GM23248 (cell line): Measurements from ENCODE around the gene MYO5A. TPM values are rescaled to one million over a fixed set of nuclear protein-coding genes. Genes with fewer than 3 reads are reported as not detected.

ENCODE experiments used
- DNase-seq: peaks from one replicate; pipeline ENCODE4 v3.0.0-alpha.2; 2015
- H2AFZ ChIP-seq: fragments of 200-600 bp; sonication (generic); 2 replicates; pipeline ENCODE4 v1.6.1; 2016; ENCODE audit warnings: antibody characterized with exemption
- H3F3A ChIP-seq: fragments of 200-600 bp; sonication (generic); 2 replicates; pipeline ENCODE4 v1.6.1; 2016; ENCODE audit warnings: mild to moderate bottlenecking, antibody characterized with exemption, mixed run types; ENCODE audit not compliant: insufficient read depth
- H3K27ac ChIP-seq: fragments of 200-600 bp; sonication (generic); 2 replicates; pipeline ENCODE4 v1.5.1; 2016; ENCODE audit warnings: mild to moderate bottlenecking
- H3K27me3 ChIP-seq: fragments of 200-600 bp; sonication (generic); replicated peaks from 2 replicates; pipeline ENCODE4 v1.6.1; 2016; ENCODE audit warnings: mild to moderate bottlenecking; ENCODE audit not compliant: insufficient read depth
- H3K36me3 ChIP-seq: fragments of 200-600 bp; sonication (generic); 2 replicates; pipeline ENCODE4 v1.6.1; 2016; ENCODE audit warnings: low read depth, mild to moderate bottlenecking
- H3K4me1 ChIP-seq: fragments of 200-600 bp; sonication (generic); 2 replicates; pipeline ENCODE4 v1.6.1; 2016; ENCODE audit warnings: mild to moderate bottlenecking; ENCODE audit not compliant: insufficient read depth
- H3K4me2 ChIP-seq: fragments of 200-600 bp; sonication (generic); one replicate; pipeline ENCODE4 v1.6.1; 2016; ENCODE audit warnings: mild to moderate bottlenecking; ENCODE audit not compliant: unreplicated experiment
- H3K4me3 ChIP-seq: fragments of 200-600 bp; sonication (generic); 2 replicates; pipeline ENCODE4 v1.5.1; 2016; ENCODE audit warnings: mild to moderate bottlenecking
- H3K79me2 ChIP-seq: fragments of 200-600 bp; sonication (generic); 2 replicates; pipeline ENCODE4 v1.6.1; 2016; ENCODE audit warnings: mild to moderate bottlenecking; ENCODE audit not compliant: insufficient read depth
- H3K9ac ChIP-seq: fragments of 200-600 bp; sonication (generic); 2 replicates; pipeline ENCODE4 v1.6.1; 2016; ENCODE audit warnings: mild to moderate bottlenecking
- H3K9me2 ChIP-seq: fragments of 200-600 bp; sonication (generic); 2 replicates; pipeline ENCODE4 v1.6.1; 2016; ENCODE audit warnings: mixed run types, mild to moderate bottlenecking, moderate library complexity; ENCODE audit not compliant: insufficient read depth
- H3K9me3 ChIP-seq: fragments of 200-600 bp; sonication (generic); one replicate; pipeline ENCODE4 v1.6.1; 2017; ENCODE audit warnings: low read depth
- H4K20me1 ChIP-seq: fragments of 200-600 bp; sonication (generic); 2 replicates; pipeline ENCODE4 v1.6.0; 2016; ENCODE audit not compliant: insufficient read depth
- EZH2 ChIP-seq: fragments of 200-600 bp; sonication (generic); IDR thresholded peaks from 2 replicates; pipeline ENCODE4 v1.6.1; 2018; ENCODE audit warnings: antibody characterized with exemption, mild to moderate bottlenecking; ENCODE audit not compliant: insufficient read depth, poor library complexity, severe bottlenecking
- EZH2phosphoT487 ChIP-seq: fragments of 200-600 bp; sonication (generic); IDR thresholded peaks from 2 replicates; pipeline ENCODE4 v1.6.1; 2018; ENCODE audit warnings: antibody characterized with exemption, moderate library complexity, mild to moderate bottlenecking, low read depth; ENCODE audit not compliant: insufficient read depth
- WGBS, 2 experiments: methylation state at CpG; one replicate each; pipeline ENCODE4 v1.1.6; 2015 to 2017; ENCODE audit warnings: low lambda C conversion rate in 2 of 2, low coverage in 1 of 2; ENCODE audit errors: missing lambda C conversion rate in 2 of 2; 5-methylcytosine and 5-hydroxymethylcytosine counted together
- in situ Hi-C: fragments of 300-500 bp; cut with MboI; formaldehyde crosslinking; loops from 2 replicates; pipeline ENCODE4 v1.15.0; 2020
- polyA plus RNA-seq: library from polyadenylated mRNA; unstranded; fragments of >200 nt; fragmentation: Nextera tagmentation; extraction: Ambion mirVana; gene quantifications from 2 replicates; pipeline ENCODE4 v1.2.1, GENCODE V29; 2016
- total RNA-seq: library from RNA; depleted of rRNA; stranded (reverse); fragments of >200 nt; shearing (Covaris generic); gene quantifications from 2 replicates; pipeline ENCODE4 v1.2.3, GENCODE V29; 2014

Gene MYO5A
- total and polyA plus RNA-seq, 2 experiments from 2014 or later, result 12.1 to 33.3 TPM

DNA sequence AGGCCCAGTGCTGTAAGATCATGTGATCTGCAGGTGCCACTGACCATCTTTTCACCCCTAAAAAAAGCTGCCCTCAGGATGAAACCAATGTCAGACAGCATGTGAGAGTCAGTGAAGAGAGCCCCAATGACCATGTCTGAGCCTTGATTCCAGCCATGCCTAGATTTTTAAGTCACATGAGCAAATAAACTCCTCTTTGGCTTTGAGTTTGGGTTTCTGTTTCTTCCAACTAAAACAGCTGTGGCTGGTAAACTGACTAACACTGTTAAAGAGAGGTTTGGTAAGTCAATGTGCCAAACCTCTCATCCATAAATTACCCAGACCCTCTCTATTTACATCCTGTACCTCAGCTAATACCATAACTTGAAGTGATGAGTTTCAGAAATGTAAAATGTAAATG, 8.3 kb downstream of the MYO5A start:
- no peak for DNase-seq
- Histone ChIP-seq H3K4me3 (no peak overlapping the region), H3K4me1 (peaks cover 26% of the 10 kb centered on the region), H3K36me3 (no peaks in the 10 kb centered on the region), H3K9me3 (no peaks in the 10 kb centered on the region), H3K9ac (no peak overlapping the region), H3K79me2 (peaks cover 87% of the 10 kb centered on the region), H3K4me2 (no peak overlapping the region), H3F3A (peaks cover 27% of the 10 kb centered on the region), H2AFZ (no peak overlapping the region), H4K20me1 (peaks cover 6% of the 10 kb centered on the region; the same call in 1 of the 2 replicates), H3K27me3 (no peaks in the 10 kb centered on the region), H3K9me2 (no peaks in the 10 kb centered on the region), H3K27ac (no peak overlapping the region)
- TF ChIP-seq EZH2phosphoT487, result no peak
- TF ChIP-seq EZH2, result no peak
- in situ Hi-C loops, result no loop called here

DNA sequence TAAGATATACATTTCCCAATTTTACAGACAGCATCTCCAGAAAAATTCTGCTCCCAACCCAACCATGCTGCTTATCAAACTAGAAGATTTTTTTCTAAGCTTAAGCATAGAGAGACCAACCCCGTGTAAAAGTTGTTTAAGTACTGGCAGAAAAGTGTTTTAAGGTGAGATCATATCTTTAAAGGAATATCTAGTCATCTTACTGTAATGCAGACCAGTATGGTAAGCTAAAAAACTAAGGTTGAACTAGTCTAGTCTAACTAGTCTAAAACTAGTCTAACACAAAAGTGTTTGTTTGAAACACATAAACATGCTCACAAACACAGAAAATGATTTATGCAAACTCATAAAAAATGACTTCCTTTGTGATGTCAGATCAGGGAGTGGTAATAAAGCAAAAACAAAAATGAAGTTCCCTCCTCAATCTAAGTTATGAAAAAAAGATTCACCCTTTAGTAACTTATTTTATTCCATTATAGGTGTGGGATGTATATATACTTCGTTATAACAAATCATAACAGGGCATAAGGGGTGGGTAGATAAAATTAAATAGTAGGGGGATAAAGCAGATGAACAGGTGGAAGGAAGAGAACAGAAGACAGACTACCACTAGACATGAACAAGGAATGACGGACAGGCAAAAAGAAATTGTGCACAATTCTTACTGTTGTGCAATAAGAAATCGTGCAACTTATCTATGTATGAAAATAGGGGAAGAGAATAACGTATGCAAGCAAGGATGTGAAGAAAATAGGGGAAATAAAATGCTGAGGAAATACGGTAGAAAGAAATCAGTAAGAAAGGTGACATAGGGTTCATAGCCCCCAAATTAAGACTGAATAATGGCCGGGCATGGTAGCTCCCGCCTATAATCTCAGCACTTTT, 10.0 kb downstream of the MYO5A start:
- no peaks in the 10 kb centered on the region for H3K9me3 ChIP-seq
- H3K9ac ChIP-seq, result no peak overlapping the region

DNA sequence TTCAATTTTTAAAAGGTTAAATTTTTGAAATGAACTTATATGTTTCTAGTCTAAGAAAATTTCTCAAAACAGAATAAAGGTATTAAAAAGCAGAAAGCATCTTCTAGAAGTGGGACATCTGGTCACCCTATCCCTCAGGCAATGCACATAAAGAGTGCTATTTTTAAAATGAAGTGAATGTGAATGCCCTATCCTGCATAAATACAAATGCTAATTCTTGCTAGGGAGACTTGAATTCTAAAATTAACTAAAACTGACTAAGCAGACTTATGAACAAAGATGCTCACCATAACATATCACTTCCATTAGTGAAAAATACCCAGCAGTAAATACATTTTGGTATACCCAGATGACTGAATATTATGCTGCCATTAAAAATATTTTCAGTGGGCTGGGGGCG, 11.7 kb downstream of the MYO5A start:
- H3K27me3 ChIP-seq, result no peaks in the 10 kb centered on the region
- no peaks in the 10 kb centered on the region for H3K36me3 ChIP-seq
- H3K4me2 ChIP-seq, result no peak overlapping the region
- TF ChIP-seq EZH2phosphoT487 (no peak), EZH2 (no peak)
- H3K9me2 ChIP-seq, result no peaks in the 10 kb centered on the region
- no peak overlapping the region for H3K27ac ChIP-seq
- in situ Hi-C loops, result no loop called here
- peaks cover 96% of the 10 kb centered on the region for H3K79me2 ChIP-seq
- H3K4me3 ChIP-seq, result no peak overlapping the region
- peaks cover 6% of the 10 kb centered on the region; the same call in 1 of the 2 replicates for H4K20me1 ChIP-seq
- no peak overlapping the region for H3K9ac ChIP-seq
- no peaks in the 10 kb centered on the region for H3K9me3 ChIP-seq
- DNase-seq, result no peak
- WGBS, 2 experiments, result 95 to 100% methylated on average over 1 of the region's 1 CpG
- peaks cover 7% of the 10 kb centered on the region; the same call in 1 of the 2 replicates for H3F3A ChIP-seq
- H3K4me1 ChIP-seq, result peaks cover 8% of the 10 kb centered on the region; the same call in 1 of the 2 replicates
- no peak overlapping the region for H2AFZ ChIP-seq

More for the DNA sequence above, 10.0 kb downstream of the MYO5A start:
- TF ChIP-seq EZH2phosphoT487, result no peak
- Histone ChIP-seq H3F3A (peaks cover 24% of the 10 kb centered on the region), H2AFZ (no peak overlapping the region), H4K20me1 (peaks cover 6% of the 10 kb centered on the region; the same call in 1 of the 2 replicates), H3K27ac (no peak overlapping the region), H3K27me3 (no peaks in the 10 kb centered on the region), H3K4me2 (no peak overlapping the region), H3K4me3 (no peak overlapping the region), H3K9me2 (no peaks in the 10 kb centered on the region), H3K36me3 (no peaks in the 10 kb centered on the region), H3K79me2 (peaks cover 87% of the 10 kb centered on the region), H3K4me1 (peaks cover 22% of the 10 kb centered on the region)
- WGBS, 2 experiments, result 85 to 87% methylated on average over 8 of the region's 8 CpGs
- in situ Hi-C loops, result no loop called here
- DNase-seq, result peak; percentile 32

DNA sequence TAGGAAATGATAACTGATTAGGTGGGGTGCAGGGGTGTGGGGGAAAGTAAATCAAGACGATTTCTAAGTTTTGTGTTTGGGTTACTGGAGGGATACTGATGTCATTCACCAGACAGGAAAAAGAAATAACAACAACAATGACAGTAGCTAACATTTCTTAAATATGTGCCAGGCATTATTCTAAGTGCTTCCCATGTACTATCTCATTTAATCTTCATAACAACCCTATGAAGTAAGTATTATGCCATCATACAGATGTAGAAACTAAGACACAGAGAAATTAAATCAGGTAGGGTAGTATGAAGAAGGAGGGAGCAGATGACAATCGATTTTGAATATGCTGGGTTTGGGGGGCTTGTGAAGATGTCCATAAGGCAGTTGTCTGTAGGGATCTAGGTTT, 13.3 kb downstream of the MYO5A start:
- H3K4me1 ChIP-seq, result peaks cover 11% of the 10 kb centered on the region; the same call in 1 of the 2 replicates
- no peaks in the 10 kb centered on the region for H3K9me2 ChIP-seq
- in situ Hi-C loops, result no loop called here
- H3K79me2 ChIP-seq, result peaks cover 96% of the 10 kb centered on the region
- H3K4me2 ChIP-seq, result no peak overlapping the region
- WGBS, 2 experiments, result 89 to 97% methylated on average over 2 of the region's 2 CpGs
- no peaks in the 10 kb centered on the region for H3F3A ChIP-seq
- H3K27me3 ChIP-seq, result no peaks in the 10 kb centered on the region
- no peak overlapping the region for H3K4me3 ChIP-seq
- DNase-seq, result no peak
- no peak for TF ChIP-seq EZH2phosphoT487
- no peak for TF ChIP-seq EZH2
- no peak overlapping the region for H3K9ac ChIP-seq
- H3K27ac ChIP-seq, result no peak overlapping the region
- H2AFZ ChIP-seq, result no peak overlapping the region
- no peaks in the 10 kb centered on the region for H3K9me3 ChIP-seq
- H3K36me3 ChIP-seq, result no peaks in the 10 kb centered on the region
- peaks cover 6% of the 10 kb centered on the region; the same call in 1 of the 2 replicates for H4K20me1 ChIP-seq
